Skeletal muscle cell (primary cell): ENCODE measurements around the gene PKIG.
"Not testable (repeated sequence)": the region's sequence is repeated elsewhere in the genome, so short reads cannot be mapped to it uniquely, and the experiment has no call there.

Source experiments
- DNase-seq: peaks from one replicate; pipeline ENCODE4 v3.0.0-alpha.2; 2010; ENCODE audit warnings: low read depth
- H3K4me3 ChIP-seq: 2 replicates; pipeline ENCODE4 v1.5.1; 2011; ENCODE audit warnings: low read depth, mild to moderate bottlenecking, control low read depth, low read length, moderate library complexity

The PKIG gene

GRCh38 chr20:44649976-44650375 lies 67.6 kb downstream of the PKIG start:
- DNase-seq = no peak
- no peak overlapping the region for H3K4me3 ChIP-seq

DNA sequence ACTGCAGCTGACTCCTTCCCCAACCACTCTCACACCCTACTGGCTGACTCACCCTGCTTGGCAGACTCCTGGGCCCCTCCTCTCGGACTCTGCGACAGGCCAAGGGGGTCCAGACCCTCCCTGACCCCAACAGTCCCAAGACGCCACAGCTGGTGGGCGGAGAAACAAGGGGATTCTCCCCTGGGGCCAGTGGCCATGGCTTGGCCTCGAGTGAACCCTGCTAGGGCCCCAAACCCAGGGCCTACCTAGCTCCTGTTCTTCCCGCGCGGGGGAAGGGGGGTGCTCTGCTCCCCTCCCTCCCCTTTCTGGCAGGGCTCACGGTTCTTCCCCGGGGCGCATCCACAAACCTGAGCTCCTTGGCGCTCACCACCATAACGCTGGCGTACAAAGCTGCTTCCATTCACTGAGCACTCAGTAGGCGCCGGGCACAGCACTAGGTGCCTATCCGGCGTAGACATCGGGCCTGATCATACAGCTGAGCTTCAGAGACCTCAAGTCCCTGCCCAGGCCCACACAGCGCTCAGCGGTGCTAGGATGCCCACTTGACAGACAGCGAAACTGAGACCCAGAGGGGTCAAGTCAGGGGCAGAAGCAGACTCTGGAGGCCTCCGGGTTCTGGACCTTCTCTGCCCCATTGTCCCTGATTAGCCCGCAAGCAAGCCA lies 68.5 kb downstream of the PKIG start:
- no peak for DNase-seq
- peak overlapping the region; percentile 70 for H3K4me3 ChIP-seq

GRCh38 chr20:44651434-44651683 lies 69.0 kb downstream of the PKIG start:
- peak overlapping the region; percentile 70 for H3K4me3 ChIP-seq
- DNase-seq = no peak

- peak within 1 kb of the TSS; percentile 70 for H3K4me3 ChIP-seq
- no peak for DNase-seq
These were observed 69.5 kb downstream of the PKIG start, which contains the start of gene ADA for GRCh38 chr20:44651684-44652423. Gene ADA (minus strand): TSS chr20:44651699. CDS start chr20:44651607, 92 bp downstream.

GRCh38 chr20:44653546-44653945 lies 71.2 kb downstream of the PKIG start:
- H3K4me3 ChIP-seq = no peak overlapping the region
- DNase-seq = no peak

DNA sequence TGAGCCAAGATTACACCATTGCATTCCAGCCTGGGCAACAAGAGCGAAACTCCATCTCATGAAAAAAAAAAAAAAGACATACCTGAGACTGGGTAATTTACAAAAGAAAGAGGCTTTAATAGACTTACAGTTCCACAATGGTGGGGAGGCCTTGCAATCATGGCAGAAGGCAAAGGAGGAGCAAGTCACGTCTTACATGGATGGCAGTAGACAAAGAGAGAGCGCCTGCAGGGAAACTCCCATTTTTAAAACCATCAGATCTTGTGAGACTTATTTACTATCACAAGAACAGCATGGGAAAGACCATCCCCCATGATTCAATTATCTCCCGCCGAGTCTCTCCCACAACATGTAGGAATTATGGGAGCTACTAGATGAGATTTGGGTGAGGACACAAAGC lies 71.8 kb downstream of the PKIG start:
- not testable (repeated sequence) for DNase-seq, H3K4me3 ChIP-seq

DNA sequence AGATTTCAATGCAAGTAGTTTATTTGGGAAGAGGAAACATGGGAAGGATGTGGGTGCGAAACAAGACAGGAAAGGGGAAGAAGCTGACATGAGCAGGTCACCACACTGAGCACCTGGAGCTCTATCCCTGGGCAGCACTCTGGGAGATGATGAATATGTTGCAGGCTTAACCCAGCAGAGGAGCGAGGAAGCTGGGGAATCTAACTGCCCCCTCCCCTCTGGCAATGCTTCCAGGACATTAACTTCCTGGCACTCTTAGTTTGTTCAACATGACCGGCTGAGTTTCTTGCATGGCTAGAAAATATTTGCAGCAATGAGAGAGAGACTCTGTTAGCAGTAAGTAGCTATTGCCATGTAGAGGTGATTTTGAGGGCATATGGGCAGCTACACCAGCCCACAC lies 74.1 kb downstream of the PKIG start:
- no peak for DNase-seq
- H3K4me3 ChIP-seq = no peak overlapping the region

- no peak for DNase-seq
- H3K4me3 ChIP-seq = no peak overlapping the region
These were observed 75.5 kb downstream of the PKIG start for GRCh38 chr20:44657875-44658274.

- H3K4me3 ChIP-seq = no peak overlapping the region
- no peak for DNase-seq
These were observed 76.4 kb downstream of the PKIG start for GRCh38 chr20:44658810-44659209.

DNA sequence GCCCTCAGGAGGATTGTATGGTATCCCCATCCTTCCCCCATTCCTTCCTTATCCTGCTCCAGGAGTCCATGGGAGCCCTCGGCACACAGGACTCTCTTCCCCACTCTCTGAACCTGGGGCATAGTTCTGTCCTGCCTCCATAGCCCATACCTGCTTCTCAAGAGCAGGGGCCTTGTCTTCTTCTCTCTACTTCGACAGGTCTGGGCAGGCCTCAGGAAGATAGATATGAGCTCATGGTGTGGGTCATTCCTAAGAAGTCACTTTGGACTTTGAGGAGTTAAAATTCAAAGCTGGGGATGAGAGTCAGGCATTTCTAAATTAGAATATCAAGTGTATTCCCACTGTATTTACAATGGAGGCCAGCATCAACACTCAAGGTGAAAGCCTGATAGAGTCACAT lies 77.6 kb downstream of the PKIG start:
- no peak for DNase-seq
- H3K4me3 ChIP-seq = no peak overlapping the region

DNA sequence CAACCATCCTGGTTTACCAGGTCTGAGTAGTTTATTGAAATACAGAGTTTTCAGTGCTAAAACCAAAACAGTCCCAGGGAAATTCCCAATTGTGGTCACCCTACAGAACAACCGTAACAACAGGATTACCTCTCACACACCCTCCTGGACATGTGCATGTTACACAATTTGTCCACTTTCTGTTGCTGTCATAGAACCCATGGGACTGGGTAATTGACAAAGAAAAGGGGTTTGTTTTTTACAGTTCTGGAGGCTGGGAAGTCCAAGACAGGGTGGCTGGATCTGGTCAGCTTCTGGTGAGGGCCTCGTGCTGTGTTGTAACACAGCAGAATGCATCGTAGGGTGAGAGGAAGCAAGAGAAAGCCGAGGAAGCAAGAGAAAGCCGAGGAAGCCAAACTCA lies 78.2 kb downstream of the PKIG start:
- no peak overlapping the region for H3K4me3 ChIP-seq
- no peak for DNase-seq

GRCh38 chr20:44662261-44662660 lies 79.9 kb downstream of the PKIG start:
- no peak overlapping the region for H3K4me3 ChIP-seq
- DNase-seq = no peak

GRCh38 chr20:44664131-44664530 lies 81.8 kb downstream of the PKIG start:
- DNase-seq = no peak
- no peak overlapping the region for H3K4me3 ChIP-seq

GRCh38 chr20:44666066-44666465 lies 83.7 kb downstream of the PKIG start:
- no peak for DNase-seq

More at GRCh38 chr20:44666066-44666465, 83.7 kb downstream of the PKIG start:
- no peak overlapping the region for H3K4me3 ChIP-seq
